ENCODE measurements around the gene CETN1. TPM values are rescaled to one million over a fixed set of nuclear protein-coding genes. Genes with fewer than 3 reads are reported as not detected.

The CETN1 gene
- total RNA-seq, 1 experiment from 2014 or later = not detected

DNA sequence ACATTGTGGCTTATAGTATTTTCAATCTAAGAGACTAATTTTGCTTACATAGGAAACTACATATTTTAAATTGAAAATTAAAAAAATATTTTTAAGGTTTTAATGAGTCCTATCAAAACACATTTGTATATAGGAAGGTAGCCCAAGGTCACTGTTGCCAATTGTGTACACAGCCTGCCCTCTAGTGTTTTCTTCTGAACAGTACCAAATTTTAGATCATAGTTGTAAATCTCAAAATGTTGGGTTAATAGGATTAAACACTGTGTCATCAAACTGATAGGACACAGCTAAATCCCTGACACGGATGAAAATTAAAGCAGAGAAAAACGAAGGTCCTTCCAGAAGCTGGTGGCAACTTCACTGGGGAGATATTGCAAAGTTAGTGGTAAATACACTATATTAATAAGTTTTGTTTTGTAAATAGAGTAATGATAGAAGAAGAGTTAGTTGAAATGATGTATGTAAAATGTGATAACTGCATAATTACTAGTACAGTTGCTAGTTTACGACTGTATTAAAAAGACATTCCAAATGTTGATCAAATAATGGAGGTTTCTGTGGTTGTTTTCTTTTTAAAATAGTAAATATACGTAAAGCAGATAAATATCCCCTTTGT, 36.3 kb downstream of the CETN1 start:
- H3K4me1 Mint-ChIP-seq (ENCODE audit: low read depth, unreplicated experiment) = no peaks in the 10 kb centered on the region
- H3K9me3 Mint-ChIP-seq (ENCODE audit: unreplicated experiment) = no peaks in the 10 kb centered on the region
- CTCF ChIA-PET = interaction anchor here (1.9 kb wide), 1 partner anchor 348 kb away, joined by 4 read pairs; the partner anchor contains the start of gene THOC1
- BruUV-seq (replicated peaks) = no TSS peak
- no peaks in the 10 kb centered on the region for H3K36me3 Mint-ChIP-seq (ENCODE audit: insufficient read depth, unreplicated experiment)
- DNase-seq = peak in 1 of 2 experiments; percentile 26
- POLR2A ChIA-PET = no interaction called here
- no peak overlapping the region for H3K27ac Mint-ChIP-seq (ENCODE audit: unreplicated experiment)
- H3K9me3 ChIP-seq = no peaks in the 10 kb centered on the region
- H3K27me3 ChIP-seq (replicated peaks; ENCODE audit: control insufficient read depth, insufficient read depth, low read length) = no peaks in the 10 kb centered on the region
- peak; percentile 65 to 67 for TF ChIP-seq CTCF (IDR thresholded peaks at IDR 0.05; ENCODE audit: insufficient read depth in 1 of 2, low read depth in 1 of 2, low read length in 1 of 2, severe bottlenecking in 1 of 2, unreplicated experiment in 1 of 2)
- intact Hi-C loops (cut with micrococcal nuclease; ENCODE audit: unreplicated experiment) = loop anchor here (1.0 to 5.0 kb wide), 3 partner anchors 19 to 330 kb away; no protein-coding TSS in a partner anchor
- no peak overlapping the region for H3K4me3 Mint-ChIP-seq (ENCODE audit: unreplicated experiment)
- H3K27me3 Mint-ChIP-seq (ENCODE audit: insufficient read depth, unreplicated experiment) = peaks cover 2% of the 10 kb centered on the region
- no peak overlapping the region for H3K4me3 ChIP-seq (ENCODE audit: low read depth, low read length)
- H3K4me1 ChIP-seq = no peaks in the 10 kb centered on the region
- H3K36me3 ChIP-seq (ENCODE audit: control insufficient read depth, insufficient read depth, low read length) = no peaks in the 10 kb centered on the region

GRCh38 chr18:617970-618504, 37.9 kb downstream of the CETN1 start:
- no peaks in the 10 kb centered on the region for H3K4me1 Mint-ChIP-seq (ENCODE audit: low read depth, unreplicated experiment)
- intact Hi-C loops (cut with micrococcal nuclease; ENCODE audit: unreplicated experiment) = loop anchor here (5.0 kb wide), 1 partner anchor 121 kb away; no protein-coding TSS in a partner anchor
- POLR2A ChIA-PET = no interaction called here

DNA sequence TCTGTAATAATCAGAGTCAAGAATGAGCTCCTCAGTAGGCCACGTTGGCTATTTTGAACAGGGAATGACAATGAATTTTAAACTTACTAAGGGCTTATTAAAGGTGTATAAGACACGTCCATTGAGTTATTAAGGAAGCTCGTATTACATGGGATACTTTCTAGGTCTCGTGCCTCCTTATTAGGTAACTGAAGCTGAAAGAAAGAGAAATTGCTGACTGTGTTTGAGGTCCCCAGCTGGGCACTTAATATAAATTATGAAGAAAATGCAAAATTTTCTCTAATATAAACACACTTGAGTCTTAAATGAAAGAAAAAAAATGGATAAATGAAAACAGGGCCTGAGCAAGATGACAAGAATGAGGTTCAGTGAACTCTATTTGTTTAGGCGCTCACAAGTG, 38.4 kb downstream of the CETN1 start:
- ChIA-PET POLR2A (no interaction called here), CTCF (no interaction called here)
- Mint-ChIP-seq H3K27me3 (ENCODE audit: insufficient read depth, unreplicated experiment) (peaks cover 2% of the 10 kb centered on the region), H3K9me3 (ENCODE audit: unreplicated experiment) (no peaks in the 10 kb centered on the region), H3K4me3 (ENCODE audit: unreplicated experiment) (no peak overlapping the region), H3K27ac (ENCODE audit: unreplicated experiment) (no peak overlapping the region), H3K4me1 (ENCODE audit: low read depth, unreplicated experiment) (no peaks in the 10 kb centered on the region), H3K36me3 (ENCODE audit: insufficient read depth, unreplicated experiment) (no peaks in the 10 kb centered on the region)
- no peak for DNase-seq
- Histone ChIP-seq H3K4me3 (ENCODE audit: low read depth, low read length) (no peak overlapping the region), H3K9me3 (no peaks in the 10 kb centered on the region), H3K27me3 (replicated peaks; ENCODE audit: control insufficient read depth, insufficient read depth, low read length) (no peaks in the 10 kb centered on the region), H3K36me3 (ENCODE audit: control insufficient read depth, insufficient read depth, low read length) (no peaks in the 10 kb centered on the region), H3K4me1 (no peaks in the 10 kb centered on the region)
- TF ChIP-seq CTCF (IDR thresholded peaks at IDR 0.05; ENCODE audit: insufficient read depth in 1 of 2, low read depth in 1 of 2, low read length in 1 of 2, severe bottlenecking in 1 of 2, unreplicated experiment in 1 of 2) = no peak
- intact Hi-C loops (cut with micrococcal nuclease; ENCODE audit: unreplicated experiment) = loop anchor here (5.0 kb wide), 1 partner anchor 121 kb away; no protein-coding TSS in a partner anchor
- no TSS peak for BruUV-seq (replicated peaks)

More at GRCh38 chr18:617970-618504, 37.9 kb downstream of the CETN1 start:
- CTCF ChIA-PET = interaction anchor here (0.6 kb wide), 1 partner anchor 465 kb away, joined by 6 read pairs; no protein-coding TSS in a partner anchor
- no peak for DNase-seq
- Mint-ChIP-seq H3K9me3 (ENCODE audit: unreplicated experiment) (no peaks in the 10 kb centered on the region), H3K4me3 (ENCODE audit: unreplicated experiment) (no peak overlapping the region), H3K27ac (ENCODE audit: unreplicated experiment) (no peak overlapping the region), H3K36me3 (ENCODE audit: insufficient read depth, unreplicated experiment) (no peaks in the 10 kb centered on the region), H3K27me3 (ENCODE audit: insufficient read depth, unreplicated experiment) (peaks cover 2% of the 10 kb centered on the region)
- Histone ChIP-seq H3K4me1 (no peaks in the 10 kb centered on the region), H3K9me3 (no peaks in the 10 kb centered on the region), H3K4me3 (ENCODE audit: low read depth, low read length) (no peak overlapping the region), H3K36me3 (ENCODE audit: control insufficient read depth, insufficient read depth, low read length) (no peaks in the 10 kb centered on the region), H3K27me3 (replicated peaks; ENCODE audit: control insufficient read depth, insufficient read depth, low read length) (no peaks in the 10 kb centered on the region)
- TF ChIP-seq CTCF (IDR thresholded peaks at IDR 0.05; ENCODE audit: insufficient read depth in 1 of 2, low read depth in 1 of 2, low read length in 1 of 2, severe bottlenecking in 1 of 2, unreplicated experiment in 1 of 2) = no peak
- no TSS peak for BruUV-seq (replicated peaks)

Data from Caco-2 (cell line).